Type B pancreatic cell (in vitro differentiated cells): ENCODE measurements around the gene KLF16. TPM values are rescaled to one million over a fixed set of nuclear protein-coding genes. Genes with fewer than 3 reads are reported as not detected.

Source experiments
- DNase-seq: peaks from one replicate; pipeline ENCODE4 v3.0.0; 2021; ENCODE audit warnings: mixed read lengths; ENCODE audit not compliant: unreplicated experiment; ENCODE audit errors: extremely low spot score
- H3K27ac Mint-ChIP-seq: 2 replicates; pipeline ENCODE4 v1.8.0; 2021; ENCODE audit warnings: mild to moderate bottlenecking, mixed read lengths
- H3K27me3 Mint-ChIP-seq: 2 replicates; pipeline ENCODE4 v1.8.0; 2021; ENCODE audit warnings: mixed read lengths
- H3K36me3 Mint-ChIP-seq: 2 replicates; pipeline ENCODE4 v1.8.0; 2021; ENCODE audit warnings: mixed read lengths
- H3K4me1 Mint-ChIP-seq: one replicate; pipeline ENCODE4 v1.8.0; 2021; ENCODE audit warnings: mixed read lengths; ENCODE audit not compliant: unreplicated experiment
- H3K4me3 Mint-ChIP-seq: 2 replicates; pipeline ENCODE4 v1.8.0; 2021; ENCODE audit warnings: mild to moderate bottlenecking, mixed read lengths
- H3K9me3 Mint-ChIP-seq: 2 replicates; pipeline ENCODE4 v1.8.0; 2021; ENCODE audit warnings: mixed read lengths
- total RNA-seq: library from RNA; stranded (reverse); gene quantifications from 2 replicates; pipeline ENCODE4 v1.2.1, GENCODE V29; 2021; ENCODE audit warnings: low replicate concordance
- TF ChIP-seq, protein P1 (sequence below): fragments of 200-600 bp; sonication (generic); conservative IDR thresholded peaks from 2 replicates; pipeline ENCODE4 v1.5.0; 2021; ENCODE audit warnings: antibody characterized with exemption, mild to moderate bottlenecking

Gene KLF16
- total RNA-seq, 1 donor from 2014 or later: 17.9 TPM

DNA sequence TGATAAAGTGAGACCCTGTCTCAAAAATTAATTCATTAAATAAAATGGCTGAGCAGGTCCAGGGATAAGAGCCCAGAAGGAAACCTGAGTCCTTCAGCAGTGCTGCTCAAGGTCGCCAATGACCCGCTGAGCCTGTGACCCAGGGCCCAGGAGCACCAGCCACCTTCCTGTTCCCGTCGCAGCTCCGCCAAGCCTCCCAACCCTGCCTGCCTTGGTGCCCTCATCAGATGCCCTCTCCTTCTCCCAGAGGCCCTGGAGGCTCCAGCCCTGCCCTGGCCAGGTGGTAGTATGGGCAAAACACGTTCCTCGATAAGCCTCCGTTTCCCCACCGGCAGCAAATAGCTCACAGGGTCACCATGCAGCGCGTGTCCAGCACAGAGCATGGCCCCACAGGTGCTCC lies 17.7 kb downstream of the KLF16 start:
- Mint-ChIP-seq H3K36me3 (no peaks in the 10 kb centered on the region), H3K4me3 (no peak overlapping the region), H3K4me1 (peaks cover 23% of the 10 kb centered on the region), H3K9me3 (no peaks in the 10 kb centered on the region), H3K27me3 (no peaks in the 10 kb centered on the region), H3K27ac (peak overlapping the region; percentile 88)
- TF ChIP-seq, protein P1, sequence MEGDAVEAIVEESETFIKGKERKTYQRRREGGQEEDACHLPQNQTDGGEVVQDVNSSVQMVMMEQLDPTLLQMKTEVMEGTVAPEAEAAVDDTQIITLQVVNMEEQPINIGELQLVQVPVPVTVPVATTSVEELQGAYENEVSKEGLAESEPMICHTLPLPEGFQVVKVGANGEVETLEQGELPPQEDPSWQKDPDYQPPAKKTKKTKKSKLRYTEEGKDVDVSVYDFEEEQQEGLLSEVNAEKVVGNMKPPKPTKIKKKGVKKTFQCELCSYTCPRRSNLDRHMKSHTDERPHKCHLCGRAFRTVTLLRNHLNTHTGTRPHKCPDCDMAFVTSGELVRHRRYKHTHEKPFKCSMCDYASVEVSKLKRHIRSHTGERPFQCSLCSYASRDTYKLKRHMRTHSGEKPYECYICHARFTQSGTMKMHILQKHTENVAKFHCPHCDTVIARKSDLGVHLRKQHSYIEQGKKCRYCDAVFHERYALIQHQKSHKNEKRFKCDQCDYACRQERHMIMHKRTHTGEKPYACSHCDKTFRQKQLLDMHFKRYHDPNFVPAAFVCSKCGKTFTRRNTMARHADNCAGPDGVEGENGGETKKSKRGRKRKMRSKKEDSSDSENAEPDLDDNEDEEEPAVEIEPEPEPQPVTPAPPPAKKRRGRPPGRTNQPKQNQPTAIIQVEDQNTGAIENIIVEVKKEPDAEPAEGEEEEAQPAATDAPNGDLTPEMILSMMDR: no peak
- no peak for DNase-seq

DNA sequence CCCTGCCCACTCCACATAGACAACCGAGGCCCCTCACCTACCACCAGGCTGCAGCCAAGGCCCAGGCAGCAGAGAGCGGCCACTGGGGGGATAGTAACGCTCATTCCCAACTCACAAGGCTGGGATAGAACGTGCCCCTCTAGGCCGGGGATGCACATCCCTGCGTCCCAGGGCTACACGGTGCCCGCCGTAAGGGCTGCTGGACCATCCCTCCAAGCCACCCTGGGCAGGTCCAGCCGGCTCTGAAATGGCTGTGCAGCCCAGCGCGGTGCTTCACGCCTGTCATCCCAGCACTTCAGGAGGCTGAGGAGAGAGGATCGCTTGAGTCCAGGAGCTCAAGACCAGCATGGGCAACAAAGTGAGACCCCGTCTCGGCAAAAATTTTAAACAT lies 18.3 kb downstream of the KLF16 start:
- TF ChIP-seq, protein P1: no peak
- Mint-ChIP-seq H3K9me3 (no peaks in the 10 kb centered on the region), H3K4me1 (peaks cover 23% of the 10 kb centered on the region), H3K36me3 (no peaks in the 10 kb centered on the region), H3K27ac (no peak overlapping the region), H3K27me3 (no peaks in the 10 kb centered on the region), H3K4me3 (peak overlapping the region; percentile 45)
- no peak for DNase-seq

GRCh38 chr19:1844513-1845124 lies 18.8 kb downstream of the KLF16 start:
- Mint-ChIP-seq H3K27ac (no peak overlapping the region), H3K4me3 (peak overlapping the region; percentile 45), H3K27me3 (no peaks in the 10 kb centered on the region), H3K9me3 (no peaks in the 10 kb centered on the region), H3K4me1 (peaks cover 23% of the 10 kb centered on the region), H3K36me3 (no peaks in the 10 kb centered on the region)
- TF ChIP-seq, protein P1: no peak
- DNase-seq: no peak

DNA sequence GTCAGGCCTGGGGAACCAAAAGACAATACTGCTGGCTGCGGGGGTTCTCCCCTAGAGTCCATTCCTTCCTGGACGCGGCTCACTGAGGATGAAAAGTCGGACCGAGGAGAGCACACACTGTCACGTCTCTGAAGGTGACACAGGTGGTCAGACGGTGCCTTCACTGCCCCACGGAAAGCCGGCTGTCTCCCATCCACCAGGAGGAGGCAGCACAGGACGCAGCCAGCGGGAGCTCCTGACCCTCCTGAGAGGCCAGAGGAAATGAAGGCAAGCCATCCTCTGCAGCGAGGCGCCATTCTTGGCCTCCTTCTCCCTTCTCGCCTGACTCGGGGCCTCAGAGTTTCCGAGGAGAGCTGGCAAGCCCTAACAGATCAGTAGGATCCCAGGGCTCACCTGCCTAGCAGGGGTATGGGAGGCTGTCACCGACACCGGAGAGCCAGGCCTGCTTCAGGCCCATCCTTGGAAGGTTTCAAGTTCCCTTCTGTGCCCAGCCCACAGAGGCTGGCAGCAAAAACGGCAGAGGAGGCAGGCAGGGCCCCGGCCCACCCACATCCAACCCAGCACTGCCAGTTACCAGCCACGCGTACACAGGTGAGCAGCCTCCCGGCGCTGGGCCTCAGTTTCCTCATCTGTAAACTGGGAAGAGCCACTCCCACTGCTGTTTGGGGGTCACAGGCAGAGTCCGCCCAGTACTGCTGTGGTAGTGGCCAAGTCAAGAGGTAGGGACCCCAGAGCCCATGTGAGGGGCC lies 19.6 kb downstream of the KLF16 start:
- H3K27me3 Mint-ChIP-seq: no peaks in the 10 kb centered on the region
- TF ChIP-seq, protein P1: peak; percentile 21
- peaks cover 23% of the 10 kb centered on the region for H3K4me1 Mint-ChIP-seq
- H3K9me3 Mint-ChIP-seq: no peaks in the 10 kb centered on the region
- H3K4me3 Mint-ChIP-seq: no peak overlapping the region
- no peak overlapping the region for H3K27ac Mint-ChIP-seq
- no peak for DNase-seq
- H3K36me3 Mint-ChIP-seq: no peaks in the 10 kb centered on the region

DNA sequence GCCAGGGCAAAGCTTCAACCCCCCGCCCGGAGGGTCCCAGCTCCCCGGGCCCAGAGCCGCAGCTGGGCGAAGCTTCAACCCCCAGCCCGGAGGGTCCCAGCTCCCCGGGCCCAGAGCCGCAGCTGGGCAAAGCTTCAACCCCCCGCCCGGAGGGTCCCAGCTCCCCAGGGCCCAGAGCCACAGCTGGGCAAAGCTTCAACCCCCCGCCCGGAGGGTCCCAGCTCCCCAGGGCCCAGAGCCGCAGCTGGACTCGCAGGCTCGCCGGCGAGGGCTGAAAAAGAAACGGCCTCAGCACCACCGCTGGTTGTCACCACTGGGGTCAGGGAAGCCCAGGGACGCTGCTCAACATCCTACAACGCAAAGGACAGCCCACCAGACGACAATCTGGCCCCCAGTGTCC lies 20.3 kb downstream of the KLF16 start:
- no peaks in the 10 kb centered on the region for H3K27me3 Mint-ChIP-seq
- TF ChIP-seq, protein P1: no peak
- H3K9me3 Mint-ChIP-seq: no peaks in the 10 kb centered on the region
- no peak overlapping the region for H3K4me3 Mint-ChIP-seq
- H3K4me1 Mint-ChIP-seq: peaks cover 23% of the 10 kb centered on the region
- no peak for DNase-seq
- H3K36me3 Mint-ChIP-seq: no peaks in the 10 kb centered on the region
- no peak overlapping the region for H3K27ac Mint-ChIP-seq
